Activated T-cell treated with anti-CD3 and anti-CD28 coated beads, Interleukin-2, amount 50 U/mL, for 1 hour (primary cell): ENCODE measurements around the gene ARHGAP23.

Experiments used
- DNase-seq: peaks from one replicate; pipeline ENCODE4 v3.0.0-alpha.2; 2020

The ARHGAP23 gene

GRCh38 chr17:38443356-38444031, 15.2 kb downstream of the ARHGAP23 start:
- no peak for DNase-seq

DNA sequence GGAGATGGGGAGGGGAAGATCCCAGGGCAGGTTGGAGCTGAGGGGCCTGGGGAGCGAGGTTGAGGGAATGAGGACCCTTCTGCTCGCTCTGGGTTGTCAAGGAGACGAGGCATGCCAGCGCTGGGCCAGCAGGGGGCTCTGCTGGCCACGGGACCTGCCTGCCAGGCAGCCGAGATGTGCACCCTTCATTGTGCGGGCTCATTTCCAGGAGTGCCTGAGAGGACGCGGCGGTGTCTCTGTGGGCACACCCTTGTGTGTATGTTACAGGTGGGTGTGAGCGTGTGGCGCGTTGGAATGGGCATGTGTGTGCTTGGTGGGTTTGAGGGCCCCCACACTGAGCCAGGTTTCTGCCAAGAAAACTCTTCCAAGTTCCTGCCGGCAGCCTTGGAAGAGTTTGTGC, 15.9 kb downstream of the ARHGAP23 start:
- DNase-seq: peak; percentile 54

DNA sequence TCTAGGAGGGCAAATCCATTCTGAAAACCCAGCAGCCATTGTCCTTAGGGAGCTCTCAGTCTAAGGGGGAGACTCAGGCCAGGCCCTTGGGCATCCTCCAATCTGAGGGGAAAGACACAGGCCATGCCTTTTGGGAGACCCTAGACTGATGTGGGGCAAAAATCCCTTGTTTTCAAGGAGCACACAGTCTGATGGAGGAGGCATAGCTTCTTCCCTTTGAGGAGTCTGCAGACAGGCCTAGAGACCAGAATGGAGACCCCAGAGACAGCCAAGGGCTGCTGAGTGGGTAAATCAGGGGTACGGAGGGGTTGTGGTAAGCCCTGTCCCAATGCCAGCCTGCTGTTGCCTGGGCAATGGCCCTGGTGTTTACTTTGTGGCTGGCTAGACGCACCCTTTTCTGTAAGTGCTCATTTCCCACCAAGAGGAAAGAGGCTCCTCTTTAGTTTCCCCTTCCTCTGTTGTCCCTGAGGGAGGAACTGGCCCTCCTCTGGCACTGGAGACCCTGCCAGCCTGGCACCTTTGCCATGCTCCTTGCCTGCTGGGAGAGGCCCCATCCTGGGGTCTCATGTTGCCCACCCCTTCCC, 19.3 kb downstream of the ARHGAP23 start:
- no peak for DNase-seq

- DNase-seq: no peak
Observed at GRCh38 chr17:38448208-38448771, 20.0 kb downstream of the ARHGAP23 start.

DNA sequence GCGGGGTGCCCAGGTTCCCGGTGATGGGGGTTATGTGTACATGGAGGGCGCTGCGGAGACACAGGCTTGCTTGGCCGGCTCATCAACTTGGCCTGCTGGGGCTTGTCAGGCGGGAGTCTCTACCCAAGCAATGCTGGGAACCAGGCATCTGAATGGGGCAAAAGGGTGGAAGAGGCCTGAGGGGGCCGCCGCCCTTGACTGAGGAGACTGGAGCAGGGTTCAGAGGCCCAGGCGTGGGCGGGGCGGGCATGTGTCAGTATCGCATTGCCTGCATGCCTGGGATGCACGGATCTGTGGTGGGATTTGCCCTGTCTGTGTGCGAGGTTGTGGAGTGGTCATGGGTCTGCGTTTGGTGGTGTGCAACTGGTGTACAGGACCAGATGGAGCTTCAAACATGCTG, 21.1 kb downstream of the ARHGAP23 start:
- no peak for DNase-seq

GRCh38 chr17:38450557-38451029, 22.3 kb downstream of the ARHGAP23 start:
- no peak for DNase-seq

GRCh38 chr17:38451030-38451839, 23.0 kb downstream of the ARHGAP23 start:
- DNase-seq: no peak

- DNase-seq: no peak
Observed at GRCh38 chr17:38451840-38452529, 23.7 kb downstream of the ARHGAP23 start.

DNA sequence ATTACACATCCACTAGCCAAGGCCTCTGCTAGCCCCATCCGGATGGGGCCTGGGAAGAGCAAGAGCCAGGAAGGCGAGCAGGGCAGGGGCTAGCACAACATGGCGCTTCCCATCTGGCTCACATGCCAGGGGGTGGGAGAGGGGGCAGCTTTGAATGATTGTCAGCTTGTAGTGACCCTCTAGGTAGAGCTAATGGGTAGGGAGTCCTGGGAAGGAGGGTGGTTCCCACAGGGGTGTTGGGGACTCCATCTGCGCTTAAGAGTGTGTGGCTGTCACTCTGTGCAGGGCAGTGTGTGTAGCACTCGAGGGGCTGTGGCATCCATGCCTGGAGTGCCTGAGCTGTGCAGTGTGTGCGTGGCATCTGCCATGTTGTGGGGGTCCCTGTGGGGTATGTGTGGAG, 24.5 kb downstream of the ARHGAP23 start:
- DNase-seq: no peak

DNA sequence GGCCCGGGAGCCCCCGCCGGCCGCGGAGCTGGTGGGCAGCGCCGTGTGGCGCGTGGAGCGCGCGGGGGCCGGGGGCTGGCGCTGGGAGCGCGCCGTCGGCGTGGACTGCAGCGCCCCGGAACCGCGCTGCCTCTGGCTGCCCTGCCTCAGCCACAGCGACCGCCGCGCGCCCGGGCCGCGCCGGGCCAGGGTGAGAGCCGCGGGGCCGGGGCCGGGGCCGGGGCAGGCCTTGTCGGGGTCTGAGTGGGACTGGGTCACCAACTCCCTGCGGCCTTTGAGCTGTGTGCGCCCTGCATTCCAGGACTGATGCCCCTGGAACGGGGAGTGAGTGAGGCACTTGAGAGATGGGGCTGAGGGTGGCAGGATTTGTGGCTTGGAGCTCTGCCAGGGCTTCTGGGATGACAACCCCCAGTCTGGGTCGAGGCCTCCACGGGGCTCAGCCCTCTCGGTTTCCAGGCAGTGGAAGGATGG, 25.7 kb downstream of the ARHGAP23 start:
- DNase-seq: no peak

GRCh38 chr17:38454532-38454931, 26.3 kb downstream of the ARHGAP23 start:
- no peak for DNase-seq

DNA sequence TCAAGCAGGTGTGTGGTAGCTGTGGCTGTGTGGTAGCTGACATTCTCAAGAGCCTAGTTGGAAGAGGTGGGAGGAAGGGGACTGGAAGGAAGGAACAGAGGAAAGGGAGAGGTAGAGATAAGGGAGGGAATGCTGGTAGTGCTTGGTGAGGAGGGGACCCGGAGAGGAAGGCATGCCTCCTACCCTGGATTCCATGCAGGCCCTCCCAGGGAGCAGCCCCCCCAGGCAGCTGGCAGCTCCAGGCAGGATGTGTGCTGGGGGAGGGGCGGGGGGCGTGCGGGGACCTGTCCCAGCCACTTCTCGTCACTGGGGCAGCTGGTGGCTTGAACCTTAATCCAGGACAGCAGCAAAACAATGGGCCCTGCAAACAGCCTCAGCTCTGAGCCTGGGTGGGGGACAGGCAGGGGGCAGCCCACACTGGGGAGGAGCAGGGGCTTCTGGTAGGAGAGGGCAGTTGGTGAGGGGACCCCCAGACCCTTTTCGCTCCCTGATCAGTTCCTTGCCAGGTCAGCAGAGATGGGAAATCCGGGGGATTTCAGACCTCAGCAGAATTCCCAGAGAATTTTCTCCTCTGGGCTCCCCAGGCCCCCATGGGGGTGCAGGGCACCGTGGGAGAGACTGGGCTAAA, 27.1 kb downstream of the ARHGAP23 start:
- no peak for DNase-seq

- DNase-seq: no peak
Observed at GRCh38 chr17:38456031-38456815, 28.0 kb downstream of the ARHGAP23 start.

DNA sequence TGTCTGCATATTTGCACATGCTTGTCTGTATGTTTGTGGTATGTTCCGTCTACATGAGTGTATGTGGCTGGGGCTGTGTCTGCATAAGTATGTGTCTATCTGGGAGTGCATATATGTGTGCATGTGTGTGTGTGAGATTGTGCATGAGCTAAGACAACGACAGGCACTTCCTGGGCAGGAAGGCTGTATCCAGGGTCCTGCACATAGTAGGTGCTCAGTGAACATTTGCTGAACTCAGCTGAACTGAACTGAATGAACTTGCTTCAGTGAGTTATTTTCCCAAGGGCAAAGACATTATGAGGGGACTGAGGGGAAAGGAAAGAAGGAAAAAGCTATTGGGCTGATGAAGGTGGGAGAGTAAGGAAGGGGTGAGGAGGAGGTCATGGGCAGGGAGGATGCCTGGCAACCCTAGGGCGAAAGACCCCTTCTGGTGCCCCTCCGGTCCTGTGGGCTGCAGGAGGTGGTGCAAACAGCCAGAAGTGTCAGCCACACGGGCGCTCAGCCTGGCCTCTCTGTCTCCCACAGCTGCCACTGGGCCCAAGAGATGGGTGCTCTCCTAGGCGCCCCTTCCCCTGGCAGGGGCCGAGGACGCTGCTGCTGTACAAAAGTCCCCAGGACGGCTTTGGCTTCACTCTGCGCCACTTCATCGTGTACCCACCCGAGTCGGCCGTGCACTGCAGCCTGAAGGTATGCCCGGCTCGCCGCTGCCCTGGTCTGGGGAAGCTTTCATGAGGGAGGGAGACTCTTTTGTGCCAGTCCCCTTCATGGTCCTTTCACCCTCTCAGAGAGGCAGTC, 29.5 kb downstream of the ARHGAP23 start:
- DNase-seq: no peak

DNA sequence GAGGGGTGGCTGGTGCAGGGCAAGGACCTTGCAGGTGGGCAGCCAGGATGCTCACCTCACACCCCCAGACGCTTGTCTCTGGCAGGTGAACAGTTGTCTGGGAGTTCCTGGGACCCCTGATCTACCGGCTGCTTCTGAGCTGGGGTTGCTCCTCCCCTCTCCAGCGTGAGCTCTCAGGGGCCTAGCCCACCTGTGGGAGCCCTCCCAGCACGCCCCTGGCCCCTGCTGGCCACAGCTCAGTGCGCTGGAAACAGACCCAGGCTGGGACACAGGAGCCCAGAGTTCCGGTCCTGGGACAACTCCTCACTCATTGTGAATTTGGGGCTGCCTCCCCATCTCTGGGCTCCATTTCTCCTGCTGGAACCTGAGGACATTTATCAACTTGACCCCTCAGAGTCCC, 30.3 kb downstream of the ARHGAP23 start:
- no peak for DNase-seq

- no peak for DNase-seq
Observed at GRCh38 chr17:38459567-38459966, 31.3 kb downstream of the ARHGAP23 start.

- no peak for DNase-seq
Observed at GRCh38 chr17:38460082-38460715, 31.9 kb downstream of the ARHGAP23 start.

GRCh38 chr17:38460716-38461630, 32.7 kb downstream of the ARHGAP23 start:
- no peak for DNase-seq

- no peak for DNase-seq
Observed at GRCh38 chr17:38461683-38462082, 33.4 kb downstream of the ARHGAP23 start.
